Measurements from ENCODE around the gene PLXNB2.
A peak's percentile ranks its signal among the peaks of the same experiment; 100 is the strongest.

PLXNB2 gene

DNA sequence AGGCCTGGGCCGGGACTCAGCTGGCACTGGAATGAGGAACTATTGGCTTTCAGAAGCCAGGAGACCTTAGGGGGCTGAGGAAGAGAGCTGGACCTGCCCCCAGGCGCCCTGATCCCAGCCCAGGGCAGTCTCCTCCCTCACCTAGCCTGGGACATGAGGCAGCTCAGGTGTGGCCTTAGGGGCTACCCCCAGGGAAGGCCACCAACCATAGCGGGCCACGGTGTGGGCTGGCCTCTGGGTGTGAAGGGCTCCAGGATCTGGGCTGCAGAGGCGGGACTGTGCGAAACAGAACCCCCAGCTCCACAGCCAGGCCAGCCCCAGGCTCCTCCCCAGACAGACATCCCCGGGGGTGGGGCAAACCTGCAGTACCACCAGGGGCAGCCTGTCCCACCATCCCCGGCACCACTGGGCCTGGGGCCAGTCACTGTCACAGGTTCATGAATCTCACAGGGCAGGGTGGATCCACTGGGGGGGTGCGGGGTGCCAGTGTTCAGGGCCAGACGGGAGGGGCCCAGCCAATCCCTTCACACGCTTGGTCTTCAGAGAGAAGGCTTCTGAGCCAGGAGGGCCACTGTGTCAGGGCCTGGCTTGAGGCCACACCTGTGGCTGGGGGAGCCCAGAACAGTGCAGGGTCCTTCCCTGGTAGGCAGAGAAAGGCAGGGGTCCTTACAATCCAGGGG lies 3.5 kb downstream of the PLXNB2 start:
- TF ChIP-seq CTCF (conservative IDR thresholded peaks at IDR 0.05; ENCODE audit: low read depth, low read length), result peak; percentile 28
- H3K4me3 ChIP-seq (ENCODE audit: low read length), result peak overlapping the region; percentile 20
- no peak for DNase-seq (ENCODE audit: low read depth)

DNA sequence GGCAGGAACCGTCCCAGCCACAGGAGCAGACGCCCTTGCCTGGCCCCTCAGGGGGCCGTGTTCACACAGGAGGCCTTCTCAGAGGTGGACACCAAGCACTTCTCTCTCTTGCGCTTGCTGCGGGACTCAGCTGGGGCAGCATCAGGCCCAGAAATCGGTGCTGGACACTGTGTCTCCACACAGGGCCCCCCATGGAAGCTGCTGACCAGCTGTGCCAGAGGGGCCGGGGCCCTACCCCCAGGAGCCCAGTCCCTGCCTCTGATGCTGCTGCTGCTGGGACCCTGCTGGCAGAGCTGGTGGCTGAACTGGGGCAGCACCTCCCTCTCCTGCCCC lies 4.0 kb downstream of the PLXNB2 start:
- TF ChIP-seq CTCF (conservative IDR thresholded peaks at IDR 0.05; ENCODE audit: low read depth, low read length), result no peak
- peak overlapping the region; percentile 20 for H3K4me3 ChIP-seq (ENCODE audit: low read length)
- DNase-seq (ENCODE audit: low read depth), result no peak

DNA sequence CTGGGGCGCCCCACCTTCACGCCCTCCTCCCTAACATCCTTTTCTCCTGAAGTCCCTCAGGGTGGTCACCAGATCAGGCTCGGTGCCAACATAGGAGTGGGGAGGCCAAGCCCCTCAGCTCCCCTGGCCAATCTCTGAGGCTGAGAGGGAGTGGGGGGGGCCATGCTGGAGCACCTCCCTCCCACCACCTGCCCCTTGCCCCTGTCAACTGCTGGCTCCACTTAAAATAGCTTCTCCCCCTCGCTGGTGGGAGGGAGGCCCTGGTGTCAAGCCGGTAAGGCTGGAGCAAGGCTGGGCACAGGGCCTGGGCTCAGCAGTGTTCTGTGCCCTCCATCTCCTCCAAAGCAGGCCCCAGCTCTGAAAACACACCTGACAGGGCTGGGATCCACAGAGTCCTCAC lies 4.9 kb downstream of the PLXNB2 start:
- TF ChIP-seq CTCF (conservative IDR thresholded peaks at IDR 0.05; ENCODE audit: low read depth, low read length), result no peak

GRCh38 chr22:50302041-50302541 lies 5.4 kb downstream of the PLXNB2 start:
- peak overlapping the region; percentile 57 for H3K4me3 ChIP-seq (ENCODE audit: low read length)
- DNase-seq (ENCODE audit: low read depth), result no peak
- no peak for TF ChIP-seq CTCF (conservative IDR thresholded peaks at IDR 0.05; ENCODE audit: low read depth, low read length)

More for the DNA sequence above, 4.9 kb downstream of the PLXNB2 start:
- no peak for DNase-seq (ENCODE audit: low read depth)
- H3K4me3 ChIP-seq (ENCODE audit: low read length), result no peak overlapping the region

GRCh38 chr22:50301581-50301991 lies 5.9 kb downstream of the PLXNB2 start:
- peak overlapping the region; percentile 57 for H3K4me3 ChIP-seq (ENCODE audit: low read length)
- DNase-seq (ENCODE audit: low read depth), result no peak
- TF ChIP-seq CTCF (conservative IDR thresholded peaks at IDR 0.05; ENCODE audit: low read depth, low read length), result no peak

GRCh38 chr22:50300620-50301257 lies 6.7 kb downstream of the PLXNB2 start:
- no peak for DNase-seq (ENCODE audit: low read depth)
- TF ChIP-seq CTCF (conservative IDR thresholded peaks at IDR 0.05; ENCODE audit: low read depth, low read length), result no peak
- H3K4me3 ChIP-seq (ENCODE audit: low read length), result peak overlapping the region; percentile 57
